GM12878 (cell line): Measurements from ENCODE around the gene FBXO4. TPM values are rescaled to one million over a fixed set of nuclear protein-coding genes. Genes with fewer than 3 reads are reported as not detected.

ENCODE experiments used
- ATAC-seq: fragments of 200-7000 bp; cut with Tn5 transposase; 3 replicates; pipeline ENCODE4 v1.9.1; 2020; ENCODE audit warnings: mild to moderate bottlenecking, moderate library complexity
- BruUV-seq: library from RNA; stranded (reverse); fragments of 400-500 nt; replicated peaks from 2 replicates; lab custom pipeline; 2021; lab: Mats Ljungman, UMichigan
- CTCF ChIA-PET: fragments of 300-600 bp; sonication (Branson Sonifier 250); formaldehyde crosslinking; extraction: SDS; loops from one replicate; lab custom pipeline; 2021; ENCODE audit warnings: inconsistent platforms; lab: Yijun Ruan, JAX
- POLR2A ChIA-PET: fragments of 350-600 bp; formaldehyde crosslinking; extraction: SDS; loops from one replicate; lab custom pipeline; 2021; ENCODE audit warnings: inconsistent platforms; lab: Charles Lee
- RAD21 ChIA-PET: fragments of 300-600 bp; sonication (Branson Sonifier 250); formaldehyde crosslinking; loops from one replicate; lab custom pipeline; 2023; ENCODE audit warnings: antibody characterized with exemption; ENCODE audit not compliant: unreplicated experiment; lab: Charles Lee
- SMC1A ChIA-PET: fragments of 300-600 bp; sonication (Branson Sonifier 250); formaldehyde crosslinking; loops from one replicate; lab custom pipeline; 2023; ENCODE audit not compliant: unreplicated experiment, uncharacterized antibody; lab: Charles Lee
- DNase-seq: peaks from one replicate; pipeline ENCODE4 v3.0.0-alpha.2; 2011; ENCODE audit warnings: low read depth, low spot score
- FAIRE-seq: peaks from 3 replicates; lab custom pipeline; 2011; peaks lifted over from hg19 to GRCh38; lab: Jason Lieb, UNC
- H2AFZ ChIP-seq: 2 replicates; pipeline ENCODE4 v1.6.0; 2011; ENCODE audit warnings: low read depth, low read length, control low read depth; ENCODE audit not compliant: control insufficient read depth
- H3K27ac ChIP-seq: 2 replicates; pipeline ENCODE4 v1.5.1; 2011; ENCODE audit warnings: control low read depth; ENCODE audit not compliant: control insufficient read depth, insufficient read depth
- H3K27me3 ChIP-seq, 2 experiments: replicated peaks in 1 of 2; 2 replicates each; pipeline versions ENCODE4 v1.6.0 to v1.6.1; 2011; ENCODE audit warnings: low read length in 1 of 2; ENCODE audit not compliant: control insufficient read depth in 2 of 2, insufficient read depth in 2 of 2
- H3K36me3 ChIP-seq, 2 experiments: 2 replicates each; pipeline ENCODE4 v1.5.1; 2011; ENCODE audit warnings: low read length in 1 of 2; ENCODE audit not compliant: control insufficient read depth in 2 of 2, insufficient read depth in 2 of 2
- H3K4me1 ChIP-seq: 2 replicates; pipeline ENCODE4 v1.6.1; 2011; ENCODE audit warnings: mild to moderate bottlenecking, low read length, moderate library complexity, mixed read lengths; ENCODE audit not compliant: control insufficient read depth, insufficient read depth
- H3K4me2 ChIP-seq: 2 replicates; pipeline ENCODE4 v1.6.0; 2011; ENCODE audit warnings: control low read depth; ENCODE audit not compliant: control insufficient read depth, insufficient read depth
- H3K4me3 ChIP-seq: fragments of 200-600 bp; sonication (generic); 2 replicates; pipeline ENCODE4 v1.5.1; 2016
- H3K79me2 ChIP-seq: 2 replicates; pipeline ENCODE4 v1.6.0; 2011; ENCODE audit warnings: low read length; ENCODE audit not compliant: control insufficient read depth, insufficient read depth
- H3K9ac ChIP-seq: 2 replicates; pipeline ENCODE4 v1.8.0; 2011; ENCODE audit warnings: low read length, control low read depth, mixed read lengths; ENCODE audit not compliant: control insufficient read depth, insufficient read depth
- H3K9me3 ChIP-seq: replicated peaks from 3 replicates; pipeline ENCODE4 v1.5.1; 2011; ENCODE audit warnings: mild to moderate bottlenecking, low read length; ENCODE audit not compliant: control insufficient read depth, insufficient read depth
- H4K20me1 ChIP-seq: 2 replicates; pipeline ENCODE4 v1.6.0; 2011; ENCODE audit not compliant: control insufficient read depth, insufficient read depth
- ATF2 ChIP-seq: IDR thresholded peaks from 2 replicates; pipeline ENCODE4 v1.6.1; 2012; ENCODE audit warnings: low read length, inconsistent platforms
- BRCA1 ChIP-seq: IDR thresholded peaks from 2 replicates; pipeline ENCODE4 v1.6.1; 2011; ENCODE audit warnings: low read depth, low read length, improper control_type of control experiment
- CEBPB ChIP-seq, 2 experiments: fragments of 150-350 bp in 1 of 2; IDR thresholded peaks; 2 replicates each; pipeline ENCODE4 v1.6.1; 2012 to 2014; ENCODE audit warnings: low read depth in 2 of 2, low read length in 2 of 2, borderline replicate concordance in 1 of 2, inconsistent platforms in 1 of 2
- CUX1 ChIP-seq: IDR thresholded peaks from 2 replicates; pipeline ENCODE4 v1.6.1; 2012; ENCODE audit warnings: improper control_type of control experiment, low read depth, low read length; ENCODE audit not compliant: insufficient replicate concordance
- ELK1 ChIP-seq: IDR thresholded peaks from 2 replicates; pipeline ENCODE4 v1.6.1; 2012; ENCODE audit warnings: low read depth, low read length, improper control_type of control experiment
- FOS ChIP-seq: IDR thresholded peaks from 3 replicates; pipeline ENCODE4 v1.6.1; 2011; ENCODE audit warnings: borderline replicate concordance; ENCODE audit not compliant: insufficient read length; ENCODE audit errors: extremely low read depth
- IKZF2 ChIP-seq, 2 experiments: fragments of 450-650 bp; IDR thresholded peaks; 2 replicates each; pipeline ENCODE4 v1.6.1; 2017; ENCODE audit warnings: mild to moderate bottlenecking in 2 of 2, moderate library complexity in 2 of 2
- NFYA ChIP-seq: IDR thresholded peaks from 2 replicates; pipeline ENCODE4 v1.6.1; 2011; ENCODE audit warnings: low read depth, mild to moderate bottlenecking, low read length, improper control_type of control experiment, borderline replicate concordance
- RB1 ChIP-seq: fragments of 450-650 bp; formaldehyde crosslinking; IDR thresholded peaks from 2 replicates; pipeline ENCODE4 v1.6.1; 2017; ENCODE audit warnings: mild to moderate bottlenecking, borderline replicate concordance
- RELB ChIP-seq: fragments of 450-650 bp; IDR thresholded peaks from 2 replicates; pipeline ENCODE4 v1.6.1; 2017; ENCODE audit warnings: low read depth, mild to moderate bottlenecking, moderate library complexity
- RUNX3 ChIP-seq: IDR thresholded peaks from 2 replicates; pipeline ENCODE4 v1.6.1; 2012; ENCODE audit warnings: low read length, inconsistent platforms
- SREBF2 ChIP-seq: IDR thresholded peaks from 2 replicates; pipeline ENCODE4 v1.6.1; 2012; ENCODE audit warnings: mild to moderate bottlenecking, low read length
- TBL1XR1 ChIP-seq: IDR thresholded peaks from 2 replicates; pipeline ENCODE4 v1.6.1; 2012; ENCODE audit warnings: low read depth, low read length, improper control_type of control experiment
- ZNF622 ChIP-seq: fragments of 450-650 bp; IDR thresholded peaks from 2 replicates; pipeline ENCODE4 v1.6.1; 2017; ENCODE audit warnings: mild to moderate bottlenecking, inconsistent platforms
- WGBS: methylation state at CpG from one replicate; pipeline ENCODE4 v1.1.6; 2016; ENCODE audit warnings: low lambda C conversion rate; ENCODE audit not compliant: insufficient replicate concordance, insufficient coverage; ENCODE audit errors: missing lambda C conversion rate; 5-methylcytosine and 5-hydroxymethylcytosine counted together
- in situ Hi-C: fragments of 300-500 bp; cut with MboI; formaldehyde crosslinking; loops from 9 replicates; pipeline ENCODE4 v1.14.3; 2018; ENCODE audit warnings: mixed read lengths
- intact Hi-C: fragments of 100-400 bp; cut with micrococcal nuclease; formaldehyde crosslinking; loops from one replicate; pipeline ENCODE4 v1.14.2; 2022; ENCODE audit not compliant: unreplicated experiment
- polyA plus RNA-seq, 11 experiments: library from polyadenylated mRNA; depleted of rRNA in 4 of 11; unstranded in 6 of 11; stranded (reverse) in 5 of 11; fragments of >200 nt; fragmentation: Nextera tagmentation in 4 of 11; fragmentation: Illumina TruSeq in 1 of 11; extraction: Ambion mirVana in 4 of 11; extraction: Trizol in 1 of 11; gene quantifications; 1 replicate in 1 of 11; 2 replicates in 10 of 11; pipeline versions ENCODE4 v1.2.1 to v1.2.3, GENCODE V29; 2011 to 2016; ENCODE audit warnings: inconsistent platforms in 2 of 11, missing spikeins in 2 of 11, low read depth in 1 of 11
- total RNA-seq, 4 experiments: library from RNA; depleted of rRNA in 3 of 4; stranded (reverse); fragments of >200 nt in 3 of 4; fragmentation: Illumina TruSeq in 1 of 4; extraction: Trizol in 1 of 4; gene quantifications; 2 replicates each; pipeline versions ENCODE4 v1.2.1 to v1.2.3, GENCODE V29; 2013 to 2021
- TF ChIP-seq, protein P1 (sequence below): fragments of 450-650 bp; IDR thresholded peaks from 2 replicates; pipeline ENCODE4 v1.6.1; 2016; ENCODE audit warnings: mild to moderate bottlenecking

Gene FBXO4
- total and polyA plus RNA-seq, 10 of the 15 experiments (the other 5 are each of a cell fraction or from before 2014, with no cell fraction given), result 7.2 to 30.5 (median 19.6) TPM

DNA sequence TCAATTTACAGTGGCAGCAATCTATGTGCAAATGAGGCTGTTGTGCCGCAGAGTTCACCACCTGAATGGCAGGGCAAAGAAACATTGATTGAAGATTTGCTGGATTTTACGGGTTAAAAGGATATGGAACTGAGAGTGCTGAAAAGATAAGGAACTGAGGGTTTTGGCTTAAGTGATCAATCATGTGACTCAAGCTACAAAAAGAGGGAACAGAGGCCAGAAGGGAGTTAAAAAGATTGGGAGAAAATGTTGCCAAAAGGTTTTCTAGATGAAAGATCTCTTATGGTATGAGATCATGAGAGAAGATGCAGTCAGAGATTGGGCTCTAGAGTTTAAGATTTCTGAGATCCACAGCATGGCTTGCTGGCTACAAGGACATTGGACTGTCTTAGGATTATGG lies 28.9 kb upstream of the FBXO4 start:
- no peaks in the 10 kb centered on the region for H3K27me3 ChIP-seq
- ATAC-seq (no peak), FAIRE-seq (no peak), DNase-seq (no peak)
- no peak overlapping the region for H3K27ac ChIP-seq
- WGBS, result 25% methylated on average over 2 of the region's 2 CpGs
- no peak overlapping the region for H3K9ac ChIP-seq
- H3K4me3 ChIP-seq, result no peak overlapping the region
- ChIA-PET POLR2A (no interaction called here), SMC1A (no interaction called here), CTCF (no interaction called here), RAD21 (interaction anchor here (1.2 kb wide), 1 partner anchor 161 kb away, joined by 4 read pairs; no protein-coding TSS in a partner anchor)
- TF ChIP-seq ATF2 (no peak), BRCA1 (no peak), ELK1 (no peak), CUX1 (no peak), IKZF2 (IDR thresholded peaks at IDR 0.05) (no peak), RELB (no peak), FOS (no peak), CEBPB (IDR thresholded peaks at IDR 0.05; ENCODE audit: borderline replicate concordance in 1 of 2, low read depth in 2 of 2, low read length in 2 of 2) (no peak), ZNF622 (no peak), TBL1XR1 (no peak), NFYA (no peak), RB1 (no peak), RUNX3 (no peak), SREBF2 (no peak)
- TF ChIP-seq, protein P1, sequence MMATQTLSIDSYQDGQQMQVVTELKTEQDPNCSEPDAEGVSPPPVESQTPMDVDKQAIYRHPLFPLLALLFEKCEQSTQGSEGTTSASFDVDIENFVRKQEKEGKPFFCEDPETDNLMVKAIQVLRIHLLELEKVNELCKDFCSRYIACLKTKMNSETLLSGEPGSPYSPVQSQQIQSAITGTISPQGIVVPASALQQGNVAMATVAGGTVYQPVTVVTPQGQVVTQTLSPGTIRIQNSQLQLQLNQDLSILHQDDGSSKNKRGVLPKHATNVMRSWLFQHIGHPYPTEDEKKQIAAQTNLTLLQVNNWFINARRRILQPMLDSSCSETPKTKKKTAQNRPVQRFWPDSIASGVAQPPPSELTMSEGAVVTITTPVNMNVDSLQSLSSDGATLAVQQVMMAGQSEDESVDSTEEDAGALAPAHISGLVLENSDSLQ, result no peak
- no peak overlapping the region for H3K4me2 ChIP-seq
- H3K36me3 ChIP-seq, result no peaks in the 10 kb centered on the region
- BruUV-seq, result no TSS peak
- H3K79me2 ChIP-seq, result no peaks in the 10 kb centered on the region
- no peak overlapping the region for H2AFZ ChIP-seq
- in situ Hi-C loops, result no loop called here
- intact Hi-C loops, result no loop called here
- no peaks in the 10 kb centered on the region for H4K20me1 ChIP-seq
- no peaks in the 10 kb centered on the region; the same call in 2 of the 3 replicates for H3K9me3 ChIP-seq
- 0 out of 2 replicates have a peak, but pooled peaks cover 6% of the 10 kb centered on the region for H3K4me1 ChIP-seq
